ENCODE measurements around the gene ISY1. TPM values are rescaled to one million over a fixed set of nuclear protein-coding genes. Genes with fewer than 3 reads are reported as not detected.
"Not testable (repeated sequence)": the region's sequence is repeated elsewhere in the genome, so short reads cannot be mapped to it uniquely, and the experiment has no call there.

Gene ISY1
- polyA plus RNA-seq, 4 donors: 11.2 to 27.7 (median 23.8) TPM

- DNase-seq (no peak), FAIRE-seq (no peak)
- 85 to 93% (median 86%) methylated on average over 7 of the region's 7 CpGs for WGBS, 3 donors
- H3K4me3 ChIP-seq (ENCODE audit: low read depth in 1 of 3, low read length in 3 of 3): no peak overlapping the region
- no peaks in the 10 kb centered on the region for H3K9me3 ChIP-seq (ENCODE audit: control insufficient read depth in 2 of 2, insufficient read depth in 1 of 2, low read depth in 1 of 2, low read length in 1 of 2)
- peaks cover 2 to 10% (median 9%) of the 10 kb centered on the region in 3 donors for H3K4me1 ChIP-seq (ENCODE audit: control insufficient read depth in 3 of 3, insufficient read depth in 2 of 3, low read depth in 1 of 3, low read length in 2 of 3)
- no peaks in the 10 kb centered on the region for H3K27me3 ChIP-seq (ENCODE audit: control insufficient read depth in 3 of 3, insufficient read depth in 3 of 3, low read length in 3 of 3)
- H3K36me3 ChIP-seq (ENCODE audit: control insufficient read depth in 3 of 3, insufficient read depth in 2 of 3, low read depth in 1 of 3, low read length in 3 of 3): peaks cover 1 to 29% (median 7%) of the 10 kb centered on the region in 3 donors
- no peak overlapping the region for H3K27ac ChIP-seq (ENCODE audit: low read depth in 1 of 3, low read length in 2 of 3)
Observed at GRCh38 chr3:129164500-129164899, 3.6 kb upstream of the ISY1 start.

- 51 to 66% (median 60%) methylated on average over 5 of the region's 5 CpGs for WGBS, 3 donors
- Histone ChIP-seq H3K36me3 (ENCODE audit: control insufficient read depth in 3 of 3, insufficient read depth in 2 of 3, low read depth in 1 of 3, low read length in 3 of 3) (peaks cover 1 to 26% (median 7%) of the 10 kb centered on the region in 3 donors), H3K27ac (ENCODE audit: low read depth in 1 of 3, low read length in 2 of 3) (no peak overlapping the region), H3K4me1 (ENCODE audit: control insufficient read depth in 3 of 3, insufficient read depth in 2 of 3, low read depth in 1 of 3, low read length in 2 of 3) (peaks cover 2 to 14% (median 12%) of the 10 kb centered on the region in 3 donors), H3K27me3 (ENCODE audit: control insufficient read depth in 3 of 3, insufficient read depth in 3 of 3, low read length in 3 of 3) (no peaks in the 10 kb centered on the region), H3K9me3 (ENCODE audit: control insufficient read depth in 2 of 2, insufficient read depth in 1 of 2, low read depth in 1 of 2, low read length in 1 of 2) (no peaks in the 10 kb centered on the region), H3K4me3 (ENCODE audit: low read depth in 1 of 3, low read length in 3 of 3) (no peak overlapping the region)
- no peak for FAIRE-seq
- DNase-seq: no peak
Observed at GRCh38 chr3:129162729-129163579, 2.1 kb upstream of the ISY1 start.

GRCh38 chr3:129161860-129162271 is 1.0 kb upstream of the ISY1 start:
- Histone ChIP-seq H3K4me1 (ENCODE audit: control insufficient read depth in 3 of 3, insufficient read depth in 2 of 3, low read depth in 1 of 3, low read length in 2 of 3) (peaks cover 2 to 14% (median 12%) of the 10 kb centered on the region in 3 donors), H3K27ac (ENCODE audit: low read depth in 1 of 3, low read length in 2 of 3) (peak overlapping the region; percentile 84 to 97 (median 86)), H3K4me3 (ENCODE audit: low read depth in 1 of 3, low read length in 3 of 3) (peak overlapping the region; percentile 54 to 93 (median 82)), H3K27me3 (ENCODE audit: control insufficient read depth in 3 of 3, insufficient read depth in 3 of 3, low read length in 3 of 3) (no peaks in the 10 kb centered on the region), H3K9me3 (ENCODE audit: control insufficient read depth in 2 of 2, insufficient read depth in 1 of 2, low read depth in 1 of 2, low read length in 1 of 2) (no peaks in the 10 kb centered on the region), H3K36me3 (ENCODE audit: control insufficient read depth in 3 of 3, insufficient read depth in 2 of 3, low read depth in 1 of 3, low read length in 3 of 3) (peaks cover 2 to 30% (median 5%) of the 10 kb centered on the region in 3 donors)
- FAIRE-seq (no peak), DNase-seq (no peak)
- 1% methylated on average over 12 of the region's 12 CpGs for WGBS, 3 donors

GRCh38 chr3:129144786-129145185 is 16.1 kb downstream of the ISY1 start:
- H3K9me3 ChIP-seq (ENCODE audit: control insufficient read depth in 2 of 2, insufficient read depth in 1 of 2, low read depth in 1 of 2, low read length in 1 of 2): no peaks in the 10 kb centered on the region
- DNase-seq (no peak), FAIRE-seq (no peak)
- no peak overlapping the region for H3K27ac ChIP-seq (ENCODE audit: low read depth in 1 of 3, low read length in 2 of 3)
- H3K27me3 ChIP-seq (ENCODE audit: control insufficient read depth in 3 of 3, insufficient read depth in 3 of 3, low read length in 3 of 3): no peaks in the 10 kb centered on the region
- H3K4me1 ChIP-seq (ENCODE audit: control insufficient read depth in 3 of 3, insufficient read depth in 2 of 3, low read depth in 1 of 3, low read length in 2 of 3): no peaks in the 10 kb centered on the region
- no peak overlapping the region for H3K4me3 ChIP-seq (ENCODE audit: low read depth in 1 of 3, low read length in 3 of 3)
- peaks cover 4 to 43% (median 12%) of the 10 kb centered on the region in 3 donors for H3K36me3 ChIP-seq (ENCODE audit: control insufficient read depth in 3 of 3, insufficient read depth in 2 of 3, low read depth in 1 of 3, low read length in 3 of 3)

GRCh38 chr3:129141011-129141410 is 19.9 kb downstream of the ISY1 start:
- not testable (repeated sequence) for FAIRE-seq; DNase-seq; H3K27ac ChIP-seq (ENCODE audit: low read depth in 1 of 3, low read length in 2 of 3); H3K4me1 ChIP-seq (ENCODE audit: control insufficient read depth in 3 of 3, insufficient read depth in 2 of 3, low read depth in 1 of 3, low read length in 2 of 3); H3K27me3 ChIP-seq (ENCODE audit: control insufficient read depth in 3 of 3, insufficient read depth in 3 of 3, low read length in 3 of 3); H3K9me3 ChIP-seq (ENCODE audit: control insufficient read depth in 2 of 2, insufficient read depth in 1 of 2, low read depth in 1 of 2, low read length in 1 of 2); H3K4me3 ChIP-seq (ENCODE audit: low read depth in 1 of 3, low read length in 3 of 3)
- WGBS, 3 donors: 95 to 97% (median 95%) methylated on average over 5 of the region's 5 CpGs
- peaks cover 4 to 43% (median 16%) of the 10 kb centered on the region in 3 donors for H3K36me3 ChIP-seq (ENCODE audit: control insufficient read depth in 3 of 3, insufficient read depth in 2 of 3, low read depth in 1 of 3, low read length in 3 of 3)

- H3K27me3 ChIP-seq (ENCODE audit: control insufficient read depth in 3 of 3, insufficient read depth in 3 of 3, low read length in 3 of 3): no peaks in the 10 kb centered on the region
- 24 to 56% (median 50%) methylated on average over 1 of the region's 1 CpG for WGBS, 3 donors
- H3K4me1 ChIP-seq (ENCODE audit: control insufficient read depth in 3 of 3, insufficient read depth in 2 of 3, low read depth in 1 of 3, low read length in 2 of 3): no peaks in the 10 kb centered on the region
- H3K4me3 ChIP-seq (ENCODE audit: low read depth in 1 of 3, low read length in 3 of 3): no peak overlapping the region
- DNase-seq (no peak), FAIRE-seq (no peak)
- H3K27ac ChIP-seq (ENCODE audit: low read depth in 1 of 3, low read length in 2 of 3): no peak overlapping the region
- H3K36me3 ChIP-seq (ENCODE audit: control insufficient read depth in 3 of 3, insufficient read depth in 2 of 3, low read depth in 1 of 3, low read length in 3 of 3): peaks cover 3 to 41% (median 10%) of the 10 kb centered on the region in 3 donors
- no peaks in the 10 kb centered on the region for H3K9me3 ChIP-seq (ENCODE audit: control insufficient read depth in 2 of 2, insufficient read depth in 1 of 2, low read depth in 1 of 2, low read length in 1 of 2)
Observed at GRCh38 chr3:129139911-129140310, 21.0 kb downstream of the ISY1 start.

GRCh38 chr3:129136275-129136674 is 24.6 kb downstream of the ISY1 start:
- not testable (repeated sequence) for H3K4me3 ChIP-seq (ENCODE audit: low read depth in 1 of 3, low read length in 3 of 3); H3K9me3 ChIP-seq (ENCODE audit: control insufficient read depth in 2 of 2, insufficient read depth in 1 of 2, low read depth in 1 of 2, low read length in 1 of 2); FAIRE-seq; H3K27me3 ChIP-seq (ENCODE audit: control insufficient read depth in 3 of 3, insufficient read depth in 3 of 3, low read length in 3 of 3); DNase-seq; H3K27ac ChIP-seq (ENCODE audit: low read depth in 1 of 3, low read length in 2 of 3); H3K4me1 ChIP-seq (ENCODE audit: control insufficient read depth in 3 of 3, insufficient read depth in 2 of 3, low read depth in 1 of 3, low read length in 2 of 3)
- H3K36me3 ChIP-seq (ENCODE audit: control insufficient read depth in 3 of 3, insufficient read depth in 2 of 3, low read depth in 1 of 3, low read length in 3 of 3): peaks cover 13 to 66% (median 16%) of the 10 kb centered on the region in 3 donors
- WGBS, 3 donors: 94 to 95% (median 95%) methylated on average over 10 of the region's 10 CpGs

GRCh38 chr3:129132097-129132866 is 28.6 kb downstream of the ISY1 start:
- no peak for DNase-seq
- H3K9me3 ChIP-seq (ENCODE audit: control insufficient read depth in 2 of 2, insufficient read depth in 1 of 2, low read depth in 1 of 2, low read length in 1 of 2): no peaks in the 10 kb centered on the region
- no peak for FAIRE-seq
- H3K27me3 ChIP-seq (ENCODE audit: control insufficient read depth in 3 of 3, insufficient read depth in 3 of 3, low read length in 3 of 3): no peaks in the 10 kb centered on the region
- 85 to 93% (median 90%) methylated on average over 5 of the region's 5 CpGs for WGBS, 3 donors
- H3K4me3 ChIP-seq (ENCODE audit: low read depth in 1 of 3, low read length in 3 of 3): no peak overlapping the region
- H3K4me1 ChIP-seq (ENCODE audit: control insufficient read depth in 3 of 3, insufficient read depth in 2 of 3, low read depth in 1 of 3, low read length in 2 of 3): no peaks in the 10 kb centered on the region
- peaks cover 18 to 83% (median 28%) of the 10 kb centered on the region in 3 donors for H3K36me3 ChIP-seq (ENCODE audit: control insufficient read depth in 3 of 3, insufficient read depth in 2 of 3, low read depth in 1 of 3, low read length in 3 of 3)
- no peak overlapping the region for H3K27ac ChIP-seq (ENCODE audit: low read depth in 1 of 3, low read length in 2 of 3)

Measured in small intestine (tissue), 7 donors.